Prostate gland (tissue), 2 donors: ENCODE measurements around the gene KDSR.

Experiments used
- CTCF ChIP-seq, 4 experiments: fragments of 200-600 bp in 2 of 4; fragments of 450-650 bp in 2 of 4; sonication (generic) in 2 of 4; IDR thresholded peaks; 1 replicate in 3 of 4; 2 replicates in 1 of 4; pipeline ENCODE4 v1.5.1; 2016 to 2019; ENCODE audit warnings: antibody characterized with exemption in 4 of 4, mild to moderate bottlenecking in 2 of 4, moderate library complexity in 2 of 4
- POLR2A ChIP-seq: fragments of 450-650 bp; IDR thresholded peaks from one replicate; pipeline ENCODE4 v1.6.1; 2016; ENCODE audit warnings: antibody characterized with exemption, mild to moderate bottlenecking

- TF ChIP-seq CTCF (IDR thresholded peaks at IDR 0.05) = no peak
- TF ChIP-seq POLR2A = no peak
These were observed 18.4 kb downstream of the KDSR start for GRCh38 chr18:63348508-63349136.
